SK-N-MC (cell line): ENCODE data around the gene TOM1L2.

ENCODE experiments used
- DNase-seq: peaks from one replicate; pipeline ENCODE4 v3.0.0-alpha.2; 2011; ENCODE audit warnings: low read depth, low spot score
- H3K27ac ChIP-seq: fragments of 200-600 bp; sonication (generic); 2 replicates; pipeline ENCODE4 v1.5.1; 2016; ENCODE audit warnings: mixed run types
- H3K36me3 ChIP-seq: fragments of 200-600 bp; sonication (generic); 2 replicates; pipeline ENCODE4 v1.6.1; 2017; ENCODE audit warnings: antibody characterized with exemption, low read length, mixed read lengths; ENCODE audit not compliant: insufficient read depth
- H3K4me3 ChIP-seq: fragments of 200-600 bp; sonication (generic); 2 replicates; pipeline ENCODE4 v1.5.1; 2016
- H3K9ac ChIP-seq: fragments of 200-600 bp; sonication (generic); 2 replicates; pipeline ENCODE4 v1.8.0; 2017; ENCODE audit warnings: mixed run types, mixed read lengths; ENCODE audit not compliant: insufficient read length
- H3K9me3 ChIP-seq: fragments of 200-600 bp; sonication (generic); 2 replicates; pipeline ENCODE4 v1.6.1; 2017; ENCODE audit warnings: low read depth, mild to moderate bottlenecking, antibody characterized with exemption, low read length, moderate library complexity, mixed read lengths
- EZH2 ChIP-seq: fragments of 200-600 bp; sonication (generic); IDR thresholded peaks from one replicate; pipeline ENCODE4 v1.6.1; 2017; ENCODE audit warnings: antibody characterized with exemption
- FOXP2 ChIP-seq: optimal IDR thresholded peaks from 2 replicates; pipeline ENCODE3; 2011; ENCODE audit warnings: mild to moderate bottlenecking, moderate library complexity; ENCODE audit not compliant: insufficient read depth; ENCODE audit errors: extremely low read length, control extremely low read depth
- POLR2AphosphoS5 ChIP-seq: IDR thresholded peaks from 2 replicates; pipeline ENCODE4 v1.6.1; 2012; ENCODE audit warnings: mild to moderate bottlenecking, low read depth, low read length, borderline replicate concordance

Gene TOM1L2

DNA sequence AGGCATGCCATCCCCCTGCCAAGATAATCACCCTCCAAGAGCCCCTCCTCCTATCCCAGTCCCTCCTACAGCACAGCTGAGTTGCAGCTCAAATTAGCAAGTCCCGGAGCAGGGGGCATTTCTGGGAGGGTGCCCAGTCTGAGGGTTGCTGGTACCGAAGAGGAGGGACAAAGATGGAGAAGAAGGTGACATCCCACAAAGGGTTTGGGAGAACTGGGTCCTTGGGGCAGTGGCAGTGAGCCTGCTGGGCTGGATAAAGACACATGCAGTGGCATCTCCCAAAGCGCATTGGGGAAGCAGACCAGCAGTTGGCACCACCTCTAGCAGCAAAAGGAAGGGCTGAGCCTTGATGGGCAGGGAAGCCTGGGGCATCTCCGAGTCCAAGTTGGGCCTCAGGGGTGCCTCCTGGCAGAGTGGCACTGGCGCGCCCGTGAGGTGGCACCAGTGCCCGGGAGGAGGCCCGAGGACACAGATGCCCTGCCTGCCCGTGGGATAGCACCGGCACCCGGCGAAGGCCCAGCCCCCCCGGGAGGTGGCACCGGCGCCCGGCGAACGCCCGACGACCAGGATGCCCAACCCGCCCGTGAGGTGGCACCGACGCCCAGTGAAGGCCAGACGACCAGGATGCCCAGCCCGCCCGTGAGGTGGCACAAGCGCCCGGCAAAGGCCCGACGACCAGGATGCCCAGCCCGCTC lies 622 bp downstream of the TOM1L2 start:
- Histone ChIP-seq H3K36me3 (no peaks in the 10 kb centered on the region), H3K27ac (no peak overlapping the region), H3K9ac (peak overlapping the region; percentile 69), H3K4me3 (peak overlapping the region; percentile 82), H3K9me3 (no peaks in the 10 kb centered on the region)
- no peak for DNase-seq
- TF ChIP-seq FOXP2 (no peak), EZH2 (no peak), POLR2AphosphoS5 (no peak)

DNA sequence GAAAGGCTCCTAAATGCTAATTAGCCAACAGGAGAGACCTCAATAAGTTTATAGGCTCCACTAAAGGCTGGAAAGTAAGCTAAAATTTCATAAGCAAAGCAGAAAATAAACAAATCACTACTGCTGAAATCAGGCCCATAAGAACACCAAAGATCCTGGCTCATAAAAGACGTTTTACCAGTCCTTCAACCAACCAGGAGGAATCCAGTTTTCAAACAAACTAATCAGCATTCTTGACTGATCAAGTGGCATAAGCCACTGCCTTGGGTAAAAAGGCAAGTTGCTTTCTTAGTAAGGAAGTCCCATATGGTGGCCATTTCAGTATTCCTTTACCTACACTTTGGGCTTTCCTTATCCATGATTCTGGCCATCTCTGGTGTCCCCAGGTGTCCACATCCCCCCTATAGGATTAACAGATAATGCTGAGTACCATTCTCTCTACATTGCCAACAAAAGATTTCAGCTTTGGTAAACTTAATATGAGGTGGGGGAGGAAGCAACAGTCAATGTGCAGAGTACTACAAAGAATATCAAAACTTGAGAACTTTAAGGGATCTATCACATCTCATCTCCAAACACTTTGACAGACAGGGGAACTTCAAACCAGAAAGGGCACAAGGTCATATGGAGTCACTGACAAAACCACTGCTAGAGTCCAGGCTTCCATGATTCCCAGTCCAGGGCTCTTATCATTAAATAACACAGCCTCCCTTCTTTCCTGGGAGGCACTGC lies 1.3 kb downstream of the TOM1L2 start:
- DNase-seq, result no peak
- Histone ChIP-seq H3K27ac (no peak overlapping the region), H3K9me3 (no peaks in the 10 kb centered on the region), H3K4me3 (peak overlapping the region; percentile 82), H3K36me3 (no peaks in the 10 kb centered on the region), H3K9ac (peak overlapping the region; percentile 33)
- TF ChIP-seq POLR2AphosphoS5 (no peak), EZH2 (no peak), FOXP2 (no peak)

DNA sequence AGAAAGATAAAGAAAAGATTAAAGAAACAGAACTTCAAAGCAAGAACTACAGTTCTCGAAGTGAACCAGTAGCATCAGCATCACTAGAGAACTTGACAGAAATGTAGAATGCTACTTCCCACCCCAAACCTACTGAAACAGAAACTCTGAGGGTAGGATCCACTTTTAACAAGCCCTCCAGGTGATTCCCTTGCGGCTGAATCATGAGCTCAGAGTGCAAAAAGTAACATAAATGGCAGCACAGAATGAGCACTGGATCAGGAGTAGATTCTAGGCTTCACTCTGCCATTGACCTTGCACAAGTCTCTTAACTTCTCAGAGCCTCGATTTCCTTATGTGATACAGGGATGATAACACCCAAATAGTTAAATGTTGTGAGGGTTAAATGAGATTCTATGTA lies 5.8 kb downstream of the TOM1L2 start:
- no peak for DNase-seq
- TF ChIP-seq FOXP2, result no peak
- TF ChIP-seq EZH2, result no peak
- no peak for TF ChIP-seq POLR2AphosphoS5
- Histone ChIP-seq H3K4me3 (no peak overlapping the region), H3K9ac (no peak overlapping the region), H3K27ac (no peak overlapping the region), H3K36me3 (no peaks in the 10 kb centered on the region), H3K9me3 (no peaks in the 10 kb centered on the region)

DNA sequence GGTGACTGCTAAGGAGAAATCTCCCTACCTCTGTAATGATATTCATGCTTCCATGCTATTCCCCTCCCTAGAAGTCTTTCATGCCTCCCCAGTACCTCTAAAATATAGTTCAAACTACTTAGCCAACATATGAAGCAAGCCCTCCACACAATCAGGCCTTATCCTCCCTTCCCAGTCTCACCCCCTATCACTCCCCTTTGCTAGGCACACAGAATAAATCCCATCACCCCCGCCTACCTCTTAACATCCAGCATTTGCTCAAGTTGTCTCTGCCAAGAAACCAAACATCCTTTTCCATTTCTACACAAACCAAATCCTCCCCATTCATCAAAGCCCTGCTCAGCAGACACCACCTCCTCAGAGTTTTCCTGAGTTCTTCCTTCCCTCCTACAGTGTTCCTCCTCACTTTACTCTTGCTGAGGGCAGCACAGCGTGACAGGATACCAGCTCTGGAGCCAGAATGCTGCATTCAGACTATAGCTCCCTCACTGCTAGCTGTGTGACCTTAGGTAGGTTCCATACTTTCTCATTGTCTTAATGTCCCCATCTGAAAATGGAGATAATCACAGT lies 7.0 kb downstream of the TOM1L2 start:
- H3K27ac ChIP-seq, result no peak overlapping the region

DNA sequence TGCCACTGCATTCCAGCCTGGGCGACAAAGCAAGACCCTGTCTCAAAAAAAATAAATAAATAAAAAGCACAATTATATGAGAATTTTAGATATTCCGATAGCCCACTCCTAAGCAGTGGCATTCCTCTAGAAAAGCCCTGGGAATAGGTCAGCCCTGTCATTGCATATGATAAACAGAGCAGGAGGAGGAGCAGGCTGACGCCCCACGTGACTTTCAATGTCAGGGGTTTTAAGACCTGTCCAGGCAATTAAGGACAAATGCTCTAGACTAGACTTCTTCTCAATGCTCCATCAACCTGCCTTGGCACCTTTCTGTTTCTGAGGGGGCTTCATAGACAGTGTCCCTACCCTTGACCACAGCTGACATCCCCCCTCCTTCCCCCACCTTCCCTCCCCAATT lies 7.5 kb downstream of the TOM1L2 start:
- no peak overlapping the region for H3K9ac ChIP-seq
- DNase-seq, result no peak
- no peaks in the 10 kb centered on the region for H3K9me3 ChIP-seq
- no peak overlapping the region for H3K4me3 ChIP-seq
- TF ChIP-seq EZH2 (no peak), FOXP2 (no peak), POLR2AphosphoS5 (no peak)
- H3K27ac ChIP-seq, result no peak overlapping the region
- no peaks in the 10 kb centered on the region for H3K36me3 ChIP-seq

More for the DNA sequence above, 7.0 kb downstream of the TOM1L2 start:
- H3K36me3 ChIP-seq, result no peaks in the 10 kb centered on the region
- DNase-seq, result no peak
- no peak overlapping the region for H3K9ac ChIP-seq
- no peaks in the 10 kb centered on the region for H3K9me3 ChIP-seq
- no peak overlapping the region for H3K4me3 ChIP-seq
- TF ChIP-seq FOXP2, result no peak

DNA sequence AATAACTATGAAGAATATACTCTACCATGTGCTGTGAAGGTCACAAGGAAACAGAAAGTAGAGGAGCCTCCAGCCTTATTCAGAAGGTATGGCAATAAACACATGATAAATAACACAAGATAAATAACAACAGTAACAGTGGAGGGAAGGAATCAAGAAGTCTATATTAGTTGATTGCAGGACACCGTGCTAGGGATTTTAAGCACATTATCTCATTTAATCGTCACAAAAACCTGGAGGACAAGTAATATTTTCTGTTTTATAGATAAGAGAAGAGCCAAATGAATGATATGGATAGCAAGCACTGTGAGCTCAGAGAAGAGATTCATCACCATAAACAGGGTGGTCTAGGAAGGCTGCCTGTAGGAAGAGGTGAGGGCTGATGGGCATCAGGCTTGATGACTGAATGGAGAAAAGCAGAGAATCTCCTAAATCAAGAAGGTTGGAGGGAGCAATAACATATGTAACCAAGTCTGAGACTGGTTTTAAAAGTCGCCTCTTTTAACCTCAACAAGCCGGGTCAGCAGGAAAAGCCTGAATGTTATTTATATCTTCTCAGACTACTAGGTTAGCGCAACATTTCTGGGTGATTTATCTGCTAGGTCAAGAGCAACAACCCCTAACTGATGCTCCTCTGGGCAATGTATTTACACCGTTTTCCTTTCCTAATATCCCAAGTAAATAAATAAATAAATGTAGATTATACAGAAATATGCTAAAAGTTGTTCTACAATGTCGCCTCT lies 8.3 kb downstream of the TOM1L2 start:
- no peak overlapping the region for H3K9ac ChIP-seq
- no peaks in the 10 kb centered on the region for H3K9me3 ChIP-seq
- no peaks in the 10 kb centered on the region for H3K36me3 ChIP-seq
- H3K27ac ChIP-seq, result no peak overlapping the region
- TF ChIP-seq FOXP2 (no peak), EZH2 (no peak), POLR2AphosphoS5 (no peak)
- DNase-seq, result no peak
- H3K4me3 ChIP-seq, result no peak overlapping the region

DNA sequence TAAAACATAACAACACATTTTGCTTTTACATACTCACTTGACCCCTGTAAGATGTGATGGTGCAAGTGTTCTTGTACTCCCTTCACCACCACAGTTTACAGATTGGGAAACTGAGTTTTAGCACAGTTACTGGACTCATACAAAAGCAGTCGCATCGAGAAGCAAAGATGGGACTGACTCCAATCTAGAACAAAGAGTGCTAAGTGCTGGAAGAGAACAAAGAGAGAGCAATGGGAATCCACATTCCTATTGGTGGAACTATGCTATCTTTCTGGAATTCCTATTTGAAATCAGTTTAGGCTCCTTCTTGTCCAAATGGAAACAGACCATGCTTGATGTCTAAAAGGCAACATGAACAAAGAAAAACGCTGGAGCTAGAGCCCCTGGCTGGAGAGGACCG lies 9.1 kb downstream of the TOM1L2 start:
- Histone ChIP-seq H3K9me3 (no peaks in the 10 kb centered on the region), H3K9ac (no peak overlapping the region), H3K36me3 (no peaks in the 10 kb centered on the region), H3K4me3 (no peak overlapping the region), H3K27ac (no peak overlapping the region)
- TF ChIP-seq EZH2, result no peak
- no peak for TF ChIP-seq POLR2AphosphoS5
- no peak for TF ChIP-seq FOXP2
- no peak for DNase-seq

DNA sequence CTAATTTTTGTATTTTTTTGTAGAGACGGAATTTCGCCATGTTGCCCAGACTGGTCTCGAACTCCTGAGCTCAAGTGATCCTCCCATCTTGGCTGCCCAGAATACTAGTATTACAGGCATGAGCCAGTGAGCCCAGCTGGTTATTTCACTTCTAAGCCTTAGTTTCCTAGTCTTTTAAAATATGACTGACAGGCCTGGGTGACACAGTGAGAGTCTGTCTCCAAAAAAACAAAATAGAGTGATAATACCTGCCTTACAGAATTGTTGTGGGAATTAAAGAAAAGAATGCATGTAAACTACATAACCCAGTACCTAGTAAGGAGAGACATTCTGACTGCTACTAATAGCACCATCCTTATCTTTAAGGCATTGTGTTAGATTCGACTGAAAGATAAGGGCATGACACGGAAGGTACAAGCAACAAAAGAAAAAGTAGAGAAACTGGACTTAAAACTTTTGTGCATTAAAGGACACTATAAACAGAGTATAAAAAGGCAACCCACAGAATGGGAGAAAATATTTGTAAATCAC lies 11.6 kb downstream of the TOM1L2 start:
- no peak overlapping the region for H3K27ac ChIP-seq
- no peak overlapping the region for H3K9ac ChIP-seq
- H3K4me3 ChIP-seq, result no peak overlapping the region

More for the DNA sequence above, 11.6 kb downstream of the TOM1L2 start:
- Histone ChIP-seq H3K9me3 (no peaks in the 10 kb centered on the region), H3K36me3 (no peaks in the 10 kb centered on the region)
- DNase-seq, result no peak
- TF ChIP-seq EZH2 (no peak), FOXP2 (no peak), POLR2AphosphoS5 (no peak)
